GM23338 (cell line): ENCODE results near the gene INTS6L.

Experiments used
- CTCF ChIP-seq, 2 experiments: fragments of 200-600 bp in 1 of 2; sonication (generic) in 1 of 2; conservative IDR thresholded peaks; 2 replicates each; pipeline versions ENCODE4 v1.5.1 to v1.6.1; 2016 to 2017; ENCODE audit warnings: antibody characterized with exemption in 2 of 2, low read depth in 2 of 2, mild to moderate bottlenecking in 2 of 2, moderate library complexity in 1 of 2
- POLR2AphosphoS5 ChIP-seq: IDR thresholded peaks from 2 replicates; pipeline ENCODE4 v1.6.1; 2016; ENCODE audit warnings: antibody characterized with exemption, low read depth
- REST ChIP-seq: IDR thresholded peaks from one replicate; pipeline ENCODE4 v1.6.1; 2018; ENCODE audit warnings: antibody characterized with exemption; ENCODE audit not compliant: unreplicated experiment

GRCh38 chrX:135528254-135528653 is 7.8 kb downstream of the INTS6L start:
- TF ChIP-seq CTCF (conservative IDR thresholded peaks at IDR 0.05; ENCODE audit: low read depth in 2 of 2) (no peak), POLR2AphosphoS5 (no peak), REST (no peak)
